Cerebellar cortex (tissue), 1 donor: ENCODE results near the gene TMEM126A.
A peak's percentile ranks its signal among the peaks of the same experiment; 100 is the strongest.
"Not testable (repeated sequence)": the region's sequence is repeated elsewhere in the genome, so short reads cannot be mapped to it uniquely, and the experiment has no call there.

Experiments
- DNase-seq: peaks from one replicate; pipeline ENCODE4 v3.0.0-alpha.2; 2015; ENCODE audit warnings: low spot score

Gene TMEM126A

DNA sequence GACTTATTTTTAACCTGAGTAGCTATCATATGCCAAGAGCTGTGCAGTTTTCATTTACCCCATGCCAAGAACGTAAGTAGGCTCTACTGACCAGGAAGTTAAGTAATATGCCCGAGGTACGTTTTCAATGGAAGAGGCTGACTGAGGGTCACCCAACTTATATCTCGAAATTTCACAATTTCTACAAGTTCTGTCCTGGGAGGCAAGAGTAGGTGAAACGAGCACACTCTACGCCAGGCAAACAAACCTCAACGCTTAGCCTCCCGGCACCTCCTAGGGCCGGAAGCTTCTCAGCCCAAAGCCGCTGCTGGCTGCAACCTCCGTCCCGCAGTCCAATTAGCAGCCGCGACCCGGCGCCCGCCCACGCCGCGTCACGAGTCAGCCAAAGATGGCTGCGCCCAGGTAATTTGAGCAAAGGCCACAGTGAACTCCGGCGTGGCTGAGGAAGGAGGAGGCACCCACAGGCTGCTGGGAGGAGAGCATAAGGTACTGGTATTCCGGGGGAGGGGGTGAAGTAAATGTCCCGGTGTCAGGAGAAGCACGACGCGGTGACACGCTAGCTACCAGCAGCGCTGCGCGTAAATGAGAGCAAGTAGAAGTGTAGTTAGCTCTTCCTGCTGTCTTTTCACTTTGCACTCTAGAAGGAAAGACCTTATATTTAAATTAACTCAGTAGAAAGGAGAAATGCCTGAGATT, at the start of gene TMEM126A:
TMEM126A (plus strand) TSS at position 364 of the 696 bp plus-strand sequence. CDS start 2,289 bp downstream, outside the sequence.
- peak; percentile 93 for DNase-seq

DNA sequence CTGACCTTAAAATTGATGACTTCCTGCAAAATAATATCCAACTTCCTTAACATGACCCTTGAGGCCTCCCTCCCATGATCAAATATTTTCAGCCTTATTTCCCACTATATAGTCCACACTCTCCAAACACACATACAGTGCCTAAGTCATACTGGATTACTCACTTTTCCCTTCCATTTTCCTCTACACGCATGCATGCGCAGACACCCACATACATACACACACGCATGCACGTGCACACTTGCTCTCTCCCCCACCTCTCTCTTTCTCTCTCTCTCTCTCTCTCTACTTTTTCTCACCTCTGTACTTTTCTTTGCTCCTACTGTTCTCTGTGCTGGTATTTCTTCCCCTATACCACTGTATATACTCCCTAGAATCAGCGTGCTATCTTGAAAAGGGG, 48.7 kb upstream of the TMEM126A start:
- no peak for DNase-seq

- DNase-seq, result no peak
These were observed 45.1 kb upstream of the TMEM126A start for GRCh38 chr11:85602526-85603213.

DNA sequence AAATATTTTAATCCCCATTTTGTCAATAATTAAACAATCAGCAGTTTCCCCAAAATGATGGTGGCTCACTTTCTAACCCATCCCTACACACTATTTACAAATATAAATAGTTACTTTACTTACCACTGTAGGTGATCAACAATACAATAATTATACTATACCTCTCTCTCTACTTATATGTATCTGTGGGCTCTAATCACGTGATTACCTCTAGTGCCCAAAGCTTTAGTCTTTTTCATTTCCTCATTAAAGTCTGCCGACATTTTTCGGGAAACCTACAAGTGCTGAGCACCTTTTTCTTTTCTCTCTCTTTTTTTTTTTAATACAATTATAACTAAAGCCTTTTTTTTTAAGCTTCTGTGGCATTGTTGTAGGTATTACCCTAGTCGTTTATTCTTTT, 44.5 kb upstream of the TMEM126A start:
- no peak for DNase-seq

- not testable (repeated sequence) for DNase-seq
These were observed 41.5 kb upstream of the TMEM126A start for GRCh38 chr11:85606237-85606636.

DNA sequence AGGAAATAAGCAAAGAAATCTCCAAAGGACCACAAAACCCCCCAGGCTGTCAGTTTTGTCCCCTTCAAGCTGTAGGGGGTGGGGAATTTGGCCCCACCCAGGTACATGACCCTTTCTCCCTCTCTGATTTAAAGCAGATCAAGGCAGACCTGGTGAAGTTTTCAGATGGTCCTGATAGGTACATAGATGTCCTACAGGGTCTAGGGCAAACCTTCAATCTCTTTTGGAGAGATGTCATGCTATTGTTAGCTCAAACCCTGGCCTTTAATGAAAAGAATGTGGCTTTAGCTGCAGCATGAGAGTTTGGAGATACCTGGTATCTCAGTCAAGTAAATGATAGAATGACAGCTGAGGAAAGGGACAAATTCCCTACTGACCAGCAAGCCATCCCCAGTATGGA, 39.1 kb upstream of the TMEM126A start:
- not testable (repeated sequence) for DNase-seq

DNA sequence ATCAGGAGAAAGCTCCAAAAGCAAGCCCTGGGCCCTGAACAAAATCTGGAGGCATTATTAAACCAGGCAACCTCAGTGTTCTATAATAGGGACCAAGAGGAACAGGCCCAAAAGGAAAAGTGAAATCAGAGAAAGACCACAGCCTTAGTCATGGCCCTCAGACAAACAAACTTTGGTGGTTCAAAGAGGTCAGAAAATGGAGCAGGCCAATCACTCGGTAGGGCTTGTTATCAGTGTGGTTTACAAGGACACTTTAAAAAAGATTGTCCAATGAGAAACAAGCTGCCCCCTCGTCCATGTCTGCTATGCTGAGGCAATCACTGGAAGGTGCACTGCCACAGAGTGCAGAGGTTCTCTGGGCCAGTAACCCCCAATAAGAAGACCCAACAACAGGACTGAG, 38.5 kb upstream of the TMEM126A start:
- not testable (repeated sequence) for DNase-seq

DNA sequence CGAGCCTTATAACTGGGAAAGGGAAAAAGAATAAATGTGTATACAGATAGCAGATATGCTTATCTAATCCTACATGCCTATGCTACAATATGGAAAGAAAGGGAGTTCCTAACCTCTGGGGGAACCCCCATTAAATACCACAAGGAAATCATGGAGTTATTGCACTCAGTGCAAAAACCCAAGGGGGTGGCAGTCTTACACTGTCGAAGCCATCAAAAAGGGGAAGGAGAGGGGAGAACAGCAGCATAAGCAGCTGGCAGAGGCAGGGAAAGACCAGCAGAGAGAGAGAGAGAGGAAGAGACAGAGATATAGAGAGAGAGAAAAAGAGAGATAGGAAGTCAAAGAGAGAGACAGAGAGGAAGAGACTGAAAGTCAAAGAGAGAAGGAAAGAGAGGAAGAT, 36.1 kb upstream of the TMEM126A start:
- DNase-seq, result not testable (repeated sequence)

- DNase-seq, result no peak
These were observed 28.3 kb upstream of the TMEM126A start for GRCh38 chr11:85619499-85619898.

GRCh38 chr11:85620256-85620655, 27.5 kb upstream of the TMEM126A start:
- no peak for DNase-seq

- peak; percentile 28 for DNase-seq
These were observed 21.3 kb upstream of the TMEM126A start for GRCh38 chr11:85626496-85626895.

DNA sequence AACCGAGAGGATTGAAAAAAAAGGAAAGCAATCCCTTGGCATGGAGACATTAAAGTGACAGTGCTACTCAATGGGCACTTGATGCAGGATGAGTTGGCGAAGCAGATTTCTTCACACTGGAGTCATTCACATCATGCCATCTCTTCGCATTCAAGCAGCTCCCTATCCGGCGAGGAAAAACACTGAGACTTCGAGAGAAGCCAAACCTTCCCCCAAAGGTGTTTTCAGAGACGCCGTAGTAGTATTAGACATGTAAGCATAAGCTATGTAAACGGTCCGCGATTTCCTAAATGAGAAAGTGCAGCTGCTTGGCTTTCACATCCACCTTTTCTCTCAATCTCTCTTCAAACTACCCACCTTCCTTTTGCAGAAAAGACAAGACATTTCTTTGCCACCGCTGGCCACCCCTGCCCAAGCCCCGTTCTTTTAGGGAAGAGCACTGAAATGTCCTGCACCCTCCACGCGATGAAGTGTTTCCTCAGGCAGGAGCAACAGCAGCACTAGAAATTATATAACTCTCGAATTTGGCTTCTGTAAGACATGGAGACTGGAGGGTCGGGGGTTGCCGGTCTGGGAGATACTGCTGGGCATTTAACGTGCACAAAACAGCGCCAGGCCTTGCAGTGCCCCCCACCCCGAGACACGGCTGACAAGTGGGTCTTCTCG, 20.3 kb upstream of the TMEM126A start, which contains the start of gene DLG2:
DLG2 (minus strand) TSS at position 13 of the 666 bp plus-strand sequence.
- DNase-seq, result peak; percentile 83

DNA sequence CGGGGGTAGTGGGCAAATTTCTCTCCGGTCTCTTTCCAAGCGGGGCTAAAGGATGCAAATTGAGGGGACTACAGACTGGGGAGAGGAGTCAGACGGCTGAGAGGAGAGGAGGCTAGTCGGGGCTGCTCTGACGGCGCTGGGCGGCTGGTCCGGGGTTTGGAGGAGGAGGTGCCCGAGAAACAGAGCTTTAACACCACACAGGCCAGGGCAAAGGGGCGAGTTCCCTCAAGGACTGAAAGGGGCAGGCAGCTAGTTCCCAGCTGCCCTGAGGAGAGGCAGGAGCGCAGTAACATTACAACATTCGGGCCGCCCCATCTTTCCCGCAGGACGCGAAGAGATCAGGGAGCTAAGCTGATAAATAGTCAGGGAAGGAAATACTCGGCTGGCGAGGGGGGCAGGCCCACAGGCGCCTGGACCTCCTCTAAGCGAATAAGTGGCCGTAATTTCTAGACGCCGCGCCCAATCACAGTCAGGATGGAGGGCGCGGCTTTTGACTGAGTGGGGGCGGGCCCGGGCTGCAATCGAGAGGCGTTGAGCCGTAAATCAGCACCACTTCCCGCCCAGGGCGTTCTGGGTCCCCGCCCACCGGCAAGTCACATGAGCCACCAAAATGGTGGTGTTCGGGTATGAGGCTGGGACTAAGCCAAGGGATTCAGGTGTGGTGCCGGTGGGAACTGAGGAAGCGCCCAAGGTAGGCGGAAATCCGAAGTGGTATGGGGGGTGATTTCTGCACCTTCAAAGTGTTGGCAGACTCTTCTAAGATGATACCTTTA, 19.6 kb upstream of the TMEM126A start, which contains the start of gene TMEM126B:
TMEM126B (plus strand) TSS at position 596 of the 773 bp plus-strand sequence; CDS start at position 611, 15 bp downstream.
- peak; percentile 99 for DNase-seq

DNA sequence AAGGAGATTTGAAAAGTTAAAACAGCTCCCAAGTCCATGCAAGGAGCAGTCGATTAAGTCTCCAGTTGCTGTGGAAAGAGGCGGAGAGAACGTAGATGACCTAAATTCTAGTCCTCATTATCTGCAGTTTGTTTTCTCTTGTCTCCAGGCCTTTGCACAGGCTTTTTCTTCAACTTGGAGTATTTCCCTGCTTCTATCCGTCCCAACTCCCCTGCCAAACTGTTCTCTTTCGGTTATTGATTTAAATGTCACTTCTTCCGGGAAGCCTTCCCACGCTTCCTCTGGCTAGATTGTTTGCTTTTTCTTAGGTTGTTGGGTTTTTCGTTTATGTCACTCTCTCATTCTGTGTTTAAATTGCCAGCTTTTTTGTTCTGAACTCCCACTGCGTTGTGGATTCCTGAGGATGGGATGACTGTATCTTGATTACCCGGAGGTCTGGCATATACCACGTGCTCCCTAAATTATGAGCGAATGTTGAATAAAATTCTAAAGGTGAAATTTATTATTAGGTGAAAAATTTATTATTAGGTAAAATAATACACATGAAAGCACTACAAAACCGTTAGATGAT, 18.9 kb upstream of the TMEM126A start:
- no peak for DNase-seq

GRCh38 chr11:85634747-85635146, 13.0 kb upstream of the TMEM126A start:
- no peak for DNase-seq

- no peak for DNase-seq
These were observed 4.6 kb upstream of the TMEM126A start for GRCh38 chr11:85643191-85643614.

- no peak for DNase-seq
These were observed 689 bp upstream of the TMEM126A start for GRCh38 chr11:85647078-85647477.

- DNase-seq, result no peak
These were observed 3.4 kb downstream of the TMEM126A start for GRCh38 chr11:85651118-85651517.

DNA sequence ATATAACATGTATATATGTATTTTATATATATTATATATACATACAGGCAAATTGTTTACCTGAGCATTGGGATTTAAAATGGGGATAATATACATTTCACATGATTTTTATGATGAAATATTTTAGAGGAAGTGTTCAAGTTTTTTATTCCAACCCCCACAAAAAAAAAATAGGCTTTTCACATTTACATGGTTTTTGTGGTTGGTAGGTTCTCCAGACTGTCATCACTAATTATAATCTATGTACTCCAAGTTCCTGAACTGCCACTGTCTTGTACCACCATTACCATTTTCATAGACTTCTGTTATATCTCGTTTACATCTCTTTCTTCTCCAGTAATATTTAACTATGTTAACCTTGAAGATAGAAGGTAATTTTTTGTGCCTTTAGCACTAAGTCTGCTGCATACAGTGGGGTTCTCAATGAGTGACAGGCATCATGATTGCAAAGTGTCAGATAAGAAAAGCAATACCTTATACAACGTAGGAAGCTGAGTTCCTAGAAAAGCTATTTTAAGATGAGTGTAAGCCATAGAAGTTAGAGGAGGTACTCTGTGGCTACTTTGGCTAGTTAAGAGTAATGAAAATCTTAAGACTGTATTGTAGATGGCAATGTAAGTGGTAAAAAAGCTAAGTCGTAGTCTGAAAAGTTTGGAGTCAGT, 5.2 kb downstream of the TMEM126A start:
- DNase-seq, result no peak

GRCh38 chr11:85654343-85654742, 6.6 kb downstream of the TMEM126A start:
- DNase-seq, result not testable (repeated sequence)

DNA sequence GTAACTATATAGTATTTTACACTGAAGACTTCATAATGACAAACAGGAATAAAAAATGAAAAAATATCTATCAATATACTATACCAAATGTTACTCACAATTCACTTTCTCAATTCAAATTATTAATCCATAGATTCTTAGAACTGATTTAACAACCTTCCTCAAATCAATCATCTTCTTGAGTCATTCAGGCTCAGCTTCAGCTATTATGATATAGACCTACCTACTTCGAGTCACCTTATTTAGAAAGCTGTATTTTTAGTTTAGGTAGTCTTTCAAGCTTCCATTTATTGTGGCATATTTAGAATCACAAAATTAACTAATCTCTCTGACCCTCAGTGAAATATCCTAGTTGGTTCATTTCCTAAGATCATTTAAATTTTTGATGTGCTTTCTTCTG, 9.0 kb downstream of the TMEM126A start:
- no peak for DNase-seq
